K562 (cell line): ENCODE data around the gene SEPTIN14. TPM values are rescaled to one million over a fixed set of nuclear protein-coding genes. Genes with fewer than 3 reads are reported as not detected.

Experiments used
- ATAC-seq: fragments of 200-7000 bp; cut with Tn5 transposase; 3 replicates; pipeline ENCODE4 v1.9.1; 2020; ENCODE audit warnings: moderate library complexity
- BruUV-seq: library from RNA; stranded (reverse); fragments of 400-500 nt; replicated peaks from 2 replicates; lab custom pipeline; 2021; lab: Mats Ljungman, UMichigan
- CTCF ChIA-PET: fragments of 300-600 bp; formaldehyde crosslinking; extraction: SDS; loops from one replicate; lab custom pipeline; 2021; ENCODE audit warnings: low intra/inter-chr PET ratio; lab: Yijun Ruan, JAX
- POLR2A ChIA-PET: fragments of 300-600, 350-650 bp; sonication (Branson Sonifier 250); formaldehyde crosslinking; extraction: SDS; loops from one replicate; lab custom pipeline; 2021; ENCODE audit warnings: antibody characterized with exemption, inconsistent platforms; lab: Yijun Ruan, JAX
- DNase-seq, 4 experiments: peaks; one replicate each; pipeline versions ENCODE4 v3.0.0 to v3.0.0-alpha.2; 2011 to 2018; ENCODE audit warnings: low spot score in 3 of 4, mixed read lengths in 3 of 4; ENCODE audit errors: extremely low read depth in 1 of 4
- FAIRE-seq: peaks from 2 replicates; lab custom pipeline; 2011; peaks lifted over from hg19 to GRCh38; lab: Jason Lieb, UNC
- H2AFZ ChIP-seq: 2 replicates; pipeline ENCODE4 v1.6.0; 2011; ENCODE audit warnings: low read depth, low read length, control low read depth, inconsistent platforms
- H3K27ac ChIP-seq: fragments of 200-600 bp; 3 replicates; pipeline ENCODE4 v1.8.0; 2011; ENCODE audit warnings: low read depth, mild to moderate bottlenecking, control low read depth, inconsistent platforms, low read length, moderate library complexity, mixed read lengths; ENCODE audit errors: extremely low read depth
- H3K27me3 ChIP-seq, 2 experiments: fragments of 300-600 bp in 1 of 2; 2 replicates in 1 of 2; 3 replicates in 1 of 2; pipeline versions ENCODE4 v1.6.0 to v1.8.0; 2011; ENCODE audit warnings: inconsistent platforms in 2 of 2, low read length in 2 of 2, mild to moderate bottlenecking in 1 of 2, mixed read lengths in 1 of 2, moderate library complexity in 1 of 2; ENCODE audit not compliant: control insufficient read depth in 2 of 2, insufficient read depth in 2 of 2
- H3K36me3 ChIP-seq: fragments of 300-600 bp; 3 replicates; pipeline ENCODE4 v1.8.0; 2011; ENCODE audit warnings: mild to moderate bottlenecking, low read length, inconsistent platforms; ENCODE audit not compliant: control insufficient read depth, insufficient read depth
- H3K4me1 ChIP-seq, 2 experiments: fragments of 200-600 bp in 1 of 2; replicated peaks in 1 of 2; 2 replicates in 1 of 2; 3 replicates in 1 of 2; pipeline versions ENCODE4 v1.5.1 to v1.8.0; 2011; ENCODE audit warnings: inconsistent platforms in 2 of 2, low read length in 2 of 2, mild to moderate bottlenecking in 1 of 2, mixed read lengths in 1 of 2, moderate library complexity in 1 of 2; ENCODE audit not compliant: control insufficient read depth in 2 of 2, insufficient read depth in 2 of 2
- H3K4me2 ChIP-seq: 2 replicates; pipeline ENCODE4 v1.6.1; 2011; ENCODE audit warnings: low read length, control low read depth, inconsistent platforms, mixed read lengths; ENCODE audit not compliant: insufficient read depth
- H3K4me3 ChIP-seq: fragments of 200-600 bp; sonication (generic), shearing (Covaris generic); 2 replicates; pipeline ENCODE4 v1.5.1; 2016; ENCODE audit warnings: control low read depth, inconsistent platforms
- H3K79me2 ChIP-seq: fragments of 200-600 bp; 3 replicates; pipeline ENCODE4 v1.8.0; 2011; ENCODE audit warnings: low read length, inconsistent platforms; ENCODE audit not compliant: control insufficient read depth, insufficient read depth
- H3K9ac ChIP-seq, 2 experiments: 2 replicates each; pipeline versions ENCODE4 v1.6.0 to v1.6.1; 2011; ENCODE audit warnings: low read depth in 2 of 2, low read length in 2 of 2, control low read depth in 1 of 2, inconsistent platforms in 1 of 2, mild to moderate bottlenecking in 1 of 2, mixed read lengths in 1 of 2; ENCODE audit not compliant: insufficient read depth in 1 of 2
- H3K9me1 ChIP-seq: one replicate; pipeline ENCODE4 v1.6.0; 2011; ENCODE audit warnings: inconsistent platforms, mild to moderate bottlenecking, low read length, moderate library complexity; ENCODE audit not compliant: control insufficient read depth, insufficient read depth
- H3K9me3 ChIP-seq: replicated peaks from 2 replicates; pipeline ENCODE4 v1.5.1; 2011; ENCODE audit warnings: low read depth, low read length, inconsistent platforms; ENCODE audit not compliant: control insufficient read depth, insufficient read depth
- H4K20me1 ChIP-seq: replicated peaks from 2 replicates; pipeline ENCODE4 v1.6.1; 2011; ENCODE audit warnings: low read length, inconsistent platforms, mixed read lengths; ENCODE audit not compliant: control insufficient read depth, insufficient read depth
- CEBPG ChIP-seq, 3 experiments: fragments of 200-800 bp in 1 of 3; sonication (Bioruptor generic) in 1 of 3; sonication (generic) in 1 of 3; formaldehyde crosslinking in 1 of 3; IDR thresholded peaks in 2 of 3; conservative IDR thresholded peaks in 1 of 3; 2 replicates each; pipeline versions ENCODE4 v1.6.1 to v1.8.0; 2016 to 2022; ENCODE audit warnings: missing compliant biosample characterization in 2 of 3, missing genetic modification characterization in 2 of 3, mild to moderate bottlenecking in 1 of 3, missing genetic modification reagents in 1 of 3
- EP300 ChIP-seq: IDR thresholded peaks from 2 replicates; pipeline ENCODE4 v1.6.1; 2012; ENCODE audit warnings: low read length, improper control_type of control experiment
- MLLT1 ChIP-seq, 2 experiments: fragments of 450-650 bp; IDR thresholded peaks; 2 replicates each; pipeline ENCODE4 v1.6.1; 2016
- ZBTB26 ChIP-seq: fragments of 450-650 bp; formaldehyde crosslinking; IDR thresholded peaks from 2 replicates; pipeline ENCODE4 v1.4.0; 2022; ENCODE audit warnings: missing genetic modification characterization
- WGBS: fragments of 100-300 bp; shearing (Covaris generic); methylation state at CpG from one replicate; pipeline ENCODE4 v1.1.6; 2016; ENCODE audit warnings: low coverage, mixed read lengths; ENCODE audit not compliant: insufficient coverage; ENCODE audit errors: missing lambda C conversion rate; 5-methylcytosine and 5-hydroxymethylcytosine counted together
- in situ Hi-C: fragments of 300-500 bp; cut with MboI; formaldehyde crosslinking; loops from 4 replicates; pipeline ENCODE4 v1.15.0; 2018; ENCODE audit warnings: inconsistent platforms, mixed read lengths
- intact Hi-C: fragments of 100-400 bp; cut with micrococcal nuclease; formaldehyde crosslinking; loops from 2 replicates; pipeline ENCODE4 v1.14.2; 2022
- polyA plus RNA-seq, 8 experiments: library from polyadenylated mRNA; depleted of rRNA in 4 of 8; stranded (reverse) in 5 of 8; unstranded in 3 of 8; fragments of >200 nt; fragmentation: Nextera tagmentation in 2 of 8; fragmentation: Illumina TruSeq in 1 of 8; extraction: Ambion mirVana in 2 of 8; extraction: Trizol in 1 of 8; gene quantifications; 2 replicates each; pipeline versions ENCODE4 v1.2.1 to v1.2.3, GENCODE V29; 2011 to 2014; ENCODE audit warnings: inconsistent platforms in 1 of 8, missing spikeins in 1 of 8
- total RNA-seq, 7 experiments: library from RNA; depleted of rRNA in 6 of 7; stranded (reverse); fragments of >200 nt in 6 of 7; fragmentation: Illumina TruSeq in 2 of 7; extraction: Trizol in 2 of 7; gene quantifications; 2 replicates each; pipeline versions ENCODE4 v1.2.1 to v1.2.3, GENCODE V29; 2011 to 2021; ENCODE audit warnings: low replicate concordance in 1 of 7

The SEPTIN14 gene
- total and polyA plus RNA-seq, 9 of the 15 experiments (the other 6 are each of a cell fraction or from before 2014, with no cell fraction given) = 0.04 to 0.10 (median 0.04) TPM; not detected in 1

- H3K9ac ChIP-seq = no peak overlapping the region
- CTCF ChIA-PET = no interaction called here
- no peaks in the 10 kb centered on the region for H3K9me1 ChIP-seq
- intact Hi-C loops = no loop called here
- H3K4me3 ChIP-seq = no peak overlapping the region
- no peaks in the 10 kb centered on the region for H4K20me1 ChIP-seq
- no peak overlapping the region for H2AFZ ChIP-seq
- POLR2A ChIA-PET = no interaction called here
- DNase-seq (no peak), ATAC-seq (no peak)
- WGBS = 4% methylated on average over 5 of the region's 5 CpGs
- H3K4me2 ChIP-seq = no peak overlapping the region
- H3K36me3 ChIP-seq = no peaks in the 10 kb centered on the region
- H3K4me1 ChIP-seq = no peaks in the 10 kb centered on the region
- TF ChIP-seq EP300 (no peak), CEBPG (CRISPR knock-in tag; IDR thresholded peaks at IDR 0.05) (no peak), CEBPG (tag; conservative IDR thresholded peaks at IDR 0.05 in 1 of 2, IDR thresholded peaks at IDR 0.05 in 1 of 2) (peak in 1 of 2 experiments; percentile 69; a peak in 2 of 4 replicates), MLLT1 (IDR thresholded peaks at IDR 0.05) (no peak), ZBTB26 (no peak)
- TF ChIP-seq, all 486 proteins: peak for 1
- no TSS peak for BruUV-seq
- no peaks in the 10 kb centered on the region for H3K9me3 ChIP-seq
- in situ Hi-C loops = no loop called here
- no peak for FAIRE-seq
- H3K27me3 ChIP-seq = peaks cover 0 to 5% of the 10 kb centered on the region in 2 experiments; a peak in 2 of 5 replicates
- H3K79me2 ChIP-seq = no peaks in the 10 kb centered on the region
- no peak overlapping the region for H3K27ac ChIP-seq
These were observed 70.5 kb downstream of the SEPTIN14 start for GRCh38 chr7:55792048-55792447.
